LNCaP clone FGC (cell line): ENCODE data around the gene TIGD4.

Experiments used
- DNase-seq: peaks from one replicate; pipeline ENCODE4 v3.0.0-alpha.2; 2011; ENCODE audit warnings: low read depth
- H3K4me3 ChIP-seq: 2 replicates; pipeline ENCODE4 v1.5.1; 2011; ENCODE audit warnings: mild to moderate bottlenecking, low read depth, low read length, control low read depth
- TF ChIP-seq, protein P1 (sequence below): IDR thresholded peaks from 2 replicates; pipeline ENCODE4 v1.5.1; 2012; ENCODE audit warnings: mild to moderate bottlenecking; ENCODE audit not compliant: control insufficient read depth, insufficient read depth; ENCODE audit errors: extremely low read depth

TIGD4 gene

DNA sequence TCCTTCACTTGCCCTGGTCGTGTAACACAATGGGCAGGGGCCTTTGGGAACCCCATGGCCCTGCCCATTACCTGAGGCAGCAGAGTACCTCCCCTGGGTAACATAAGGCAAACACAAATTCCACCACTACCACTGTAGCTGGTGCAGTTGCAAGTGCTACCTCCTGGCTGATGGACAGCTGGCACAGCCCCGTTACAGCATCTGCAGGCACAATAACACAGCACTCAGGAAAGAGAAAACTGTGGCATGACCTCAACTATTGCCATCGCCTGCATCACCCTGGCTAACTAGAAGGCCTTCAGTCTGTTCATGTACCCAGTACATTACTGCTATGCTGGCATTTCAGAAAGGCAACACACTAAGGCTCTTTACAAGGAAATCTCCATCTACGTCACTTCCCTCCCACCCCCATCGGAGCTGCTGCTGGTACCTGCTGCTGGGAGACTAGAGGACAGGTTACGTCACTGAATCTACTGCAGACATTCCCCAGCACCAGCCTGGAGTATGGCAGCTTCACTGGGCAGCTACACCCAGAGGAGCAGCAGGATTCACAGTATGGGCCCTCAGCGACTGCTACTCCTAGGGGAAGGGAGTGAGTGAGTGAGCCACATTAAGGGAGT, 39.6 kb upstream of the TIGD4 start:
- no peak for DNase-seq
- TF ChIP-seq, protein P1, sequence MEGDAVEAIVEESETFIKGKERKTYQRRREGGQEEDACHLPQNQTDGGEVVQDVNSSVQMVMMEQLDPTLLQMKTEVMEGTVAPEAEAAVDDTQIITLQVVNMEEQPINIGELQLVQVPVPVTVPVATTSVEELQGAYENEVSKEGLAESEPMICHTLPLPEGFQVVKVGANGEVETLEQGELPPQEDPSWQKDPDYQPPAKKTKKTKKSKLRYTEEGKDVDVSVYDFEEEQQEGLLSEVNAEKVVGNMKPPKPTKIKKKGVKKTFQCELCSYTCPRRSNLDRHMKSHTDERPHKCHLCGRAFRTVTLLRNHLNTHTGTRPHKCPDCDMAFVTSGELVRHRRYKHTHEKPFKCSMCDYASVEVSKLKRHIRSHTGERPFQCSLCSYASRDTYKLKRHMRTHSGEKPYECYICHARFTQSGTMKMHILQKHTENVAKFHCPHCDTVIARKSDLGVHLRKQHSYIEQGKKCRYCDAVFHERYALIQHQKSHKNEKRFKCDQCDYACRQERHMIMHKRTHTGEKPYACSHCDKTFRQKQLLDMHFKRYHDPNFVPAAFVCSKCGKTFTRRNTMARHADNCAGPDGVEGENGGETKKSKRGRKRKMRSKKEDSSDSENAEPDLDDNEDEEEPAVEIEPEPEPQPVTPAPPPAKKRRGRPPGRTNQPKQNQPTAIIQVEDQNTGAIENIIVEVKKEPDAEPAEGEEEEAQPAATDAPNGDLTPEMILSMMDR, result no peak
- H3K4me3 ChIP-seq, result no peak overlapping the region

DNA sequence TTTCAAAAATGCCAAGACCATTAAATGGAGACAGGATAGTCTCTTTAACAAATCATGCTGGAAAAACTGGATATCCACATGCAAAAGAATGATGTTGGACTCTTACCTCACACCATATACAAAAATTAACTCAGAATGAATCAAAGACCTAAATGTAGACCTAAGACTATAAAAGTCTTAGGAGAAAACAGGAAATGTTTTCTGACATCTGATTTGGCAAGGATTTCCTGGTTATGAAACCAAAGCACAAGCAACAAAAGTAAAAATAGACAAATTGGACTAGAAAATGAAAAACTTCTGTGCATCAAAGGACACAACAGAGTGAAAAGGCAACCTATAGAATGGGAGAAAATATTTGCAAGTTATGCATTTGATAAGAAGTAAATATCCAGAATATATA, 37.8 kb upstream of the TIGD4 start:
- no peak overlapping the region for H3K4me3 ChIP-seq
- DNase-seq, result no peak
- TF ChIP-seq, protein P1, result no peak

DNA sequence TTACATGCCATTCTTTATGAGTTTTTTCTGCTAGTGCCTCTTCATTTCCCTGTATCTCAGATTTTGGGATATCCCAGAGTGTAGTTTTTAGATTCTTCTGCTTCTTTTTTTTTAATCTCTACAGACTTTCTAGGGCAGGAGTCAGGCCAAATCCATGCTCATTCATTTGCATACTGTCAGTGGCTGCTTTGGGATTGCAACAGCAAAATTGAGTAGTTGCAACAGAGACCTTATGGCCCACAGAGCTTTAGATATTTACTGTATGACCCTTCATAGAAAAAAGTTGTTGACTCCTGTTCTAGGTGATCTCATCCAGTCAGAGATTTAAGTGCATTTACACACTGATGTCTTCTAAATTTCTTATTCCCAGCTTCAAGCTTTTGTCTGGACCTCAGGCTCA, 35.5 kb upstream of the TIGD4 start:
- no peak overlapping the region for H3K4me3 ChIP-seq
- DNase-seq, result no peak
- TF ChIP-seq, protein P1, result no peak

DNA sequence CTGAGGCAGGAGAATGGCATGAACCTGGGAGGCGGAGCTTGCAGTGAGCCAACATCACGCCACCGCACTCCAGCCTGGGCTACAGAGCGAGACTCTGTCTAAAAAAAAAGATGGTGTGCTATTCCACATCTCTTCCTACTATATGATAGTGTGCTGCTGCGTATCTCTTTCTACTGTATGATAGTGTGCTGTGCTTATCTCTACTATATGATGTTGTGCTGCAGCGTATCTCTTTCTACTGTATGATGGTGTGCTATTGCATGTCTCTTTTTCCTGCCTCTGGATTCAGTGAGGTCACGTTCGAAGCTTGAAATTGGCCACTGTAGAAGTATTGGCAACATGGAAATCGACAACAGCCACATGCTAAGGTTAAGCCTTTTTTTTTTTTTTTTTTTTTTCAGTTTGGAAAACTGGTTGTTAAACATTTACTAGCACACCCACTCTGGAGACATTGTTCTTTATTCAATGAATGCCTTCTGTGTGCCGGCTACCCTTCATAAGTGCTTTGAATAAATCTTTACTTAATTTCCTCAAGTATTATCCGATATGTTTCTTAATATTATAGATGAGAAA, 31.3 kb upstream of the TIGD4 start:
- TF ChIP-seq, protein P1, result no peak
- no peak for DNase-seq
- no peak overlapping the region for H3K4me3 ChIP-seq

DNA sequence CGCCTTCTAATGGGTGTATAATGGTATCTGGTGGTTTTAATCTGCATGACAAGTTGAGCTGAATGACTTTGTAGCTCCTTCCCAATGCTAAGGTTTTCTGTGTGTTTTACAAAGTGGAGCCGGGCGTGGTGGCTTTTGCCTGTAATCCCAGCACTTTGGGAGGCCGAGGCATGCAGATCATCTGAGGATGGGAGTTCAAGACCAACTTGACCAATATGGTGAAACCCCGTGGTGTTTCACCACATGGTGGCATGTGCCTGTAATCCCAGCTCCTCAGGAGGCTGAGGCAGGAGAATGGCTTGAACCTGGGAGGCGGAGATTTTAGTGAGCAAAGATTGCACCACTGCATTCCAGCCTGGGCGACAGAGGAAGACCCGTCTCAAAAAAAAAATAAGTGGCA, 29.1 kb upstream of the TIGD4 start:
- no peak for DNase-seq
- no peak overlapping the region for H3K4me3 ChIP-seq
- TF ChIP-seq, protein P1, result no peak

DNA sequence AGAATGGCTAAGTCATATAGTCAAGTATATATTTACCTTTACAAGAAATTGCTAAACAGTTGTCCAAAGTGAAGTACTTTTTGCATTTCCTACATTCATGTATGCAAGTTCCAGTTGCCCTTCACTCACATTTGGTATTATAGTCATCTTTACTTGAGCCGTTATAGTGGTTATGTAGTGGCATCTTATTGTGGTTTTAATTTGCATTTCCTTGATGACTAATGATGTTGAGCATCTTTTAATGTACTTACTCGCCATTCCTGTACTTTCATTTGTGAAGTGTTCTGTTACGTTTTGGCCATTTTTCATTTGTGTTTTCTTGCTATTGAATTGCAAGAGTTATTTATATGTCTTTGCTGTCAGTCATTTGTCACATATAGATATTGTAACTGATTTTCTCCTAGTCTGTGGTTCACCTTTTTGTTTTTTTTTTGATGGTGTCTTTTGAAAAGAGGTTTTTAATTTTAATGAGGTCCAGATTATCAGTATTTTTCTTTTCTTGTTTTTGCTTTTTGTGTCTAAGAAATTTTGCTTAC, 27.8 kb upstream of the TIGD4 start:
- TF ChIP-seq, protein P1, result no peak

More for the DNA sequence above, 27.8 kb upstream of the TIGD4 start:
- DNase-seq, result no peak
- H3K4me3 ChIP-seq, result no peak overlapping the region
